Ammon's horn (tissue), 1 donor: ENCODE measurements around the gene CEACAM5.
"Not testable (repeated sequence)": the region's sequence is repeated elsewhere in the genome, so short reads cannot be mapped to it uniquely, and the experiment has no call there.

Experiments
- DNase-seq: peaks from one replicate; pipeline ENCODE4 v3.0.0-alpha.2; 2016; ENCODE audit warnings: low spot score

The CEACAM5 gene

DNA sequence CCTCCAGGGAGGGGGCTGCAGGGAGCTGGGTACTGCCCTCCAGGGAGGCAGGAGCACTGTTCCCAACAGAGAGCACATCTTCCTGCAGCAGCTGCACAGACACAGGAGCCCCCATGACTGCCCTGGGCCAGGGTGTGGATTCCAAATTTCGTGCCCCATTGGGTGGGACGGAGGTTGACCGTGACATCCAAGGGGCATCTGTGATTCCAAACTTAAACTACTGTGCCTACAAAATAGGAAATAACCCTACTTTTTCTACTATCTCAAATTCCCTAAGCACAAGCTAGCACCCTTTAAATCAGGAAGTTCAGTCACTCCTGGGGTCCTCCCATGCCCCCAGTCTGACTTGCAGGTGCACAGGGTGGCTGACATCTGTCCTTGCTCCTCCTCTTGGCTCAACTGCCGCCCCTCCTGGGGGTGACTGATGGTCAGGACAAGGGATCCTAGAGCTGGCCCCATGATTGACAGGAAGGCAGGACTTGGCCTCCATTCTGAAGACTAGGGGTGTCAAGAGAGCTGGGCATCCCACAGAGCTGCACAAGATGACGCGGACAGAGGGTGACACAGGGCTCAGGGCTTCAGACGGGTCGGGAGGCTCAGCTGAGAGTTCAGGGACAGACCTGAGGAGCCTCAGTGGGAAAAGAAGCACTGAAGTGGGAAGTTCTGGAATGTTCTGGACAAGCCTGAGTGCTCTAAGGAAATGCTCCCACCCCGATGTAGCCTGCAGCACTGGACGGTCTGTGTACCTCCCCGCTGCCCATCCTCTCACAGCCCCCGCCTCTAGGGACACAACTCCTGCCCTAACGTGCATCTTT is 7.8 kb upstream of the CEACAM5 start:
- no peak for DNase-seq

DNA sequence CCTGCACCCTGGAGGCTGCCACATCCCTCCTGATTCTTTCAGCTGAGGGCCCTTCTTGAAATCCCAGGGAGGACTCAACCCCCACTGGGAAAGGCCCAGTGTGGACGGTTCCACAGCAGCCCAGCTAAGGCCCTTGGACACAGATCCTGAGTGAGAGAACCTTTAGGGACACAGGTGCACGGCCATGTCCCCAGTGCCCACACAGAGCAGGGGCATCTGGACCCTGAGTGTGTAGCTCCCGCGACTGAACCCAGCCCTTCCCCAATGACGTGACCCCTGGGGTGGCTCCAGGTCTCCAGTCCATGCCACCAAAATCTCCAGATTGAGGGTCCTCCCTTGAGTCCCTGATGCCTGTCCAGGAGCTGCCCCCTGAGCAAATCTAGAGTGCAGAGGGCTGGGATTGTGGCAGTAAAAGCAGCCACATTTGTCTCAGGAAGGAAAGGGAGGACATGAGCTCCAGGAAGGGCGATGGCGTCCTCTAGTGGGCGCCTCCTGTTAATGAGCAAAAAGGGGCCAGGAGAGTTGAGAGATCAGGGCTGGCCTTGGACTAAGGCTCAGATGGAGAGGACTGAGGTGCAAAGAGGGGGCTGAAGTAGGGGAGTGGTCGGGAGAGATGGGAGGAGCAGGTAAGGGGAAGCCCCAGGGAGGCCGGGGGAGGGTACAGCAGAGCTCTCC is 6.9 kb upstream of the CEACAM5 start:
- DNase-seq = no peak

DNA sequence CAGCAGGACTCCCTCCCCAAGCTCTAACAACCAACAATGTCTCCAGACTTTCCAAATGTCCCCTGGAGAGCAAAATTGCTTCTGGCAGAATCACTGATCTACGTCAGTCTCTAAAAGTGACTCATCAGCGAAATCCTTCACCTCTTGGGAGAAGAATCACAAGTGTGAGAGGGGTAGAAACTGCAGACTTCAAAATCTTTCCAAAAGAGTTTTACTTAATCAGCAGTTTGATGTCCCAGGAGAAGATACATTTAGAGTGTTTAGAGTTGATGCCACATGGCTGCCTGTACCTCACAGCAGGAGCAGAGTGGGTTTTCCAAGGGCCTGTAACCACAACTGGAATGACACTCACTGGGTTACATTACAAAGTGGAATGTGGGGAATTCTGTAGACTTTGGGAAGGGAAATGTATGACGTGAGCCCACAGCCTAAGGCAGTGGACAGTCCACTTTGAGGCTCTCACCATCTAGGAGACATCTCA is 6.2 kb upstream of the CEACAM5 start:
- DNase-seq = no peak

DNA sequence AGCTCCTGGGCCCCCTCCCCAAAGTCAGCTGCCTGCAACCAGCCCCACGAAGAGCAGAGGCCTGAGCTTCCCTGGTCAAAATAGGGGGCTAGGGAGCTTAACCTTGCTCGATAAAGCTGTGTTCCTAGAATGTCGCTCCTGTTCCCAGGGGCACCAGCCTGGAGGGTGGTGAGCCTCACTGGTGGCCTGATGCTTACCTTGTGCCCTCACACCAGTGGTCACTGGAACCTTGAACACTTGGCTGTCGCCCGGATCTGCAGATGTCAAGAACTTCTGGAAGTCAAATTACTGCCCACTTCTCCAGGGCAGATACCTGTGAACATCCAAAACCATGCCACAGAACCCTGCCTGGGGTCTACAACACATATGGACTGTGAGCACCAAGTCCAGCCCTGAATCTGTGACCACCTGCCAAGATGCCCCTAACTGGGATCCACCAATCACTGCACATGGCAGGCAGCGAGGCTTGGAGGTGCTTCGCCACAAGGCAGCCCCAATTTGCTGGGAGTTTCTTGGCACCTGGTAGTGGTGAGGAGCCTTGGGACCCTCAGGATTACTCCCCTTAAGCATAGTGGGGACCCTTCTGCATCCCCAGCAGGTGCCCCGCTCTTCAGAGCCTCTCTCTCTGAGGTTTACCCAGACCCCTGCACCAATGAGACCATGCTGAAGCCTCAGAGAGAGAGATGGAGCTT is 4.7 kb upstream of the CEACAM5 start:
- DNase-seq = no peak

DNA sequence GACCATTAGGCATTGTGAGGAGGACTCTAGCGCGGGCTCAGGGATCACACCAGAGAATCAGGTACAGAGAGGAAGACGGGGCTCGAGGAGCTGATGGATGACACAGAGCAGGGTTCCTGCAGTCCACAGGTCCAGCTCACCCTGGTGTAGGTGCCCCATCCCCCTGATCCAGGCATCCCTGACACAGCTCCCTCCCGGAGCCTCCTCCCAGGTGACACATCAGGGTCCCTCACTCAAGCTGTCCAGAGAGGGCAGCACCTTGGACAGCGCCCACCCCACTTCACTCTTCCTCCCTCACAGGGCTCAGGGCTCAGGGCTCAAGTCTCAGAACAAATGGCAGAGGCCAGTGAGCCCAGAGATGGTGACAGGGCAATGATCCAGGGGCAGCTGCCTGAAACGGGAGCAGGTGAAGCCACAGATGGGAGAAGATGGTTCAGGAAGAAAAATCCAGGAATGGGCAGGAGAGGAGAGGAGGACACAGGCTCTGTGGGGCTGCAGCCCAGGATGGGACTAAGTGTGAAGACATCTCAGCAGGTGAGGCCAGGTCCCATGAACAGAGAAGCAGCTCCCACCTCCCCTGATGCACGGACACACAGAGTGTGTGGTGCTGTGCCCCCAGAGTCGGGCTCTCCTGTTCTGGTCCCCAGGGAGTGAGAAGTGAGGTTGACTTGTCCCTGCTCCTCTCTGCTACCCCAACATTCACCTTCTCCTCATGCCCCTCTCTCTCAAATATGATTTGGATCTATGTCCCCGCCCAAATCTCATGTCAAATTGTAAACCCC is 2.8 kb upstream of the CEACAM5 start:
- no peak for DNase-seq

DNA sequence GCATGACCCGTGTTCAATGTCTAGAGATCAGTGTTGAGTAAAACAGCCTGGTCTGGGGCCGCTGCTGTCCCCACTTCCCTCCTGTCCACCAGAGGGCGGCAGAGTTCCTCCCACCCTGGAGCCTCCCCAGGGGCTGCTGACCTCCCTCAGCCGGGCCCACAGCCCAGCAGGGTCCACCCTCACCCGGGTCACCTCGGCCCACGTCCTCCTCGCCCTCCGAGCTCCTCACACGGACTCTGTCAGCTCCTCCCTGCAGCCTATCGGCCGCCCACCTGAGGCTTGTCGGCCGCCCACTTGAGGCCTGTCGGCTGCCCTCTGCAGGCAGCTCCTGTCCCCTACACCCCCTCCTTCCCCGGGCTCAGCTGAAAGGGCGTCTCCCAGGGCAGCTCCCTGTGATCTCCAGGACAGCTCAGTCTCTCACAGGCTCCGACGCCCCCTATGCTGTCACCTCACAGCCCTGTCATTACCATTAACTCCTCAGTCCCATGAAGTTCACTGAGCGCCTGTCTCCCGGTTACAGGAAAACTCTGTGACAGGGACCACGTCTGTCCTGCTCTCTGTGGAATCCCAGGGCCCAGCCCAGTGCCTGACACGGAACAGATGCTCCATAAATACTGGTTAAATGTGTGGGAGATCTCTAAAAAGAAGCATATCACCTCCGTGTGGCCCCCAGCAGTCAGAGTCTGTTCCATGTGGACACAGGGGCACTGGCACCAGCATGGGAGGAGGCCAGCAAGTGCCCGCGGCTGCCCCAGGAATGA is 1.5 kb upstream of the CEACAM5 start:
- DNase-seq = peak; percentile 12

DNA sequence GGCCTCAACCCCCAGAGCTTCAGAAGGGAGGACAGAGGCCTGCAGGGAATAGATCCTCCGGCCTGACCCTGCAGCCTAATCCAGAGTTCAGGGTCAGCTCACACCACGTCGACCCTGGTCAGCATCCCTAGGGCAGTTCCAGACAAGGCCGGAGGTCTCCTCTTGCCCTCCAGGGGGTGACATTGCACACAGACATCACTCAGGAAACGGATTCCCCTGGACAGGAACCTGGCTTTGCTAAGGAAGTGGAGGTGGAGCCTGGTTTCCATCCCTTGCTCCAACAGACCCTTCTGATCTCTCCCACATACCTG is 969 bp upstream of the CEACAM5 start:
- DNase-seq = no peak

DNA sequence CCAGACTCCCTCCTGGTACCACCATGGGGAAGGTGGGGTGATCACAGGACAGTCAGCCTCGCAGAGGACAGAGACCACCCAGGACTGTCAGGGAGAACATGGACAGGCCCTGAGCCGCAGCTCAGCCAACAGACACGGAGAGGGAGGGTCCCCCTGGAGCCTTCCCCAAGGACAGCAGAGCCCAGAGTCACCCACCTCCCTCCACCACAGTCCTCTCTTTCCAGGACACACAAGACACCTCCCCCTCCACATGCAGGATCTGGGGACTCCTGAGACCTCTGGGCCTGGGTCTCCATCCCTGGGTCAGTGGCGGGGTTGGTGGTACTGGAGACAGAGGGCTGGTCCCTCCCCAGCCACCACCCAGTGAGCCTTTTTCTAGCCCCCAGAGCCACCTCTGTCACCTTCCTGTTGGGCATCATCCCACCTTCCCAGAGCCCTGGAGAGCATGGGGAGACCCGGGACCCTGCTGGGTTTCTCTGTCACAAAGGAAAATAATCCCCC is 505 bp upstream of the CEACAM5 start:
- no peak for DNase-seq

DNA sequence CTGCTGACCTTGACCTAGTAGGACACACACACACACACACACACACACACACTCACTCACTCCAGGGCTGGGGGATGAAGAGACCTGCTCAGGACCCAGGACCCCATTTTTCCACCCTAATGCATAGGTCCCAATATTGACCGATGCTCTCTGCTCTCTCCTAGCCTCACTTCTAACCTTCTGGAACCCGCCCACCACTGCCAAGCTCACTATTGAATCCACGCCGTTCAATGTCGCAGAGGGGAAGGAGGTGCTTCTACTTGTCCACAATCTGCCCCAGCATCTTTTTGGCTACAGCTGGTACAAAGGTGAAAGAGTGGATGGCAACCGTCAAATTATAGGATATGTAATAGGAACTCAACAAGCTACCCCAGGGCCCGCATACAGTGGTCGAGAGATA is 1.1 kb downstream of the CEACAM5 start:
- not testable (repeated sequence) for DNase-seq

DNA sequence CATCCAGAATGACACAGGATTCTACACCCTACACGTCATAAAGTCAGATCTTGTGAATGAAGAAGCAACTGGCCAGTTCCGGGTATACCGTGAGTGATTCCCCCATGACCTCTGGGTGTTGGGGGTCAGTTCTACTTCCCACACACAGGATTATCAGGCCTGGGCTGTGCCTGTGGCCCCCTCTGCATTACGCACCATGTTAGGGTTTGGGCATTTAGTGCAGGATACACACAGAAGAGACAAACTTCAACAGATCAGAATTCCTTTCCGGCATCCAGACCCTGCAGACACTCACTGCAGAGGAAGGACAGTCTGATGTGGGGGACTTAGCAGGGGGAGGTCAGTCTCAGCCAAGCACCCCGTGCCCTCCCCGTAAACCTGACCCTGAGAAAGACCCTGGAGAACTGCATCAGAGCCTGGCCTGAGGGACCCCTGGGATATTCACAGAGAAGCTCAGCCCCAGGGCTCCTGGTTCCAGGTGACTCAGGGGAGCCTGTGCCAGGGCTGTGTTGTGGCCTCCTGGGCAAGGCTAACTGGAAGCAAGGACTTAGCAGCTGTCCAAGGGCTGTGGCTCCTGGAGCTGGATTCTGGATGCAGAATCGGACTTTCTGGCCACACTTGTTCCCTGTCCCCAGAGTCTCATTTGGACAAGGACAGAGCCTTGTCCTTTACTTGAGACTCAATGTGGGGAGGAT is 1.7 kb downstream of the CEACAM5 start:
- DNase-seq = no peak

DNA sequence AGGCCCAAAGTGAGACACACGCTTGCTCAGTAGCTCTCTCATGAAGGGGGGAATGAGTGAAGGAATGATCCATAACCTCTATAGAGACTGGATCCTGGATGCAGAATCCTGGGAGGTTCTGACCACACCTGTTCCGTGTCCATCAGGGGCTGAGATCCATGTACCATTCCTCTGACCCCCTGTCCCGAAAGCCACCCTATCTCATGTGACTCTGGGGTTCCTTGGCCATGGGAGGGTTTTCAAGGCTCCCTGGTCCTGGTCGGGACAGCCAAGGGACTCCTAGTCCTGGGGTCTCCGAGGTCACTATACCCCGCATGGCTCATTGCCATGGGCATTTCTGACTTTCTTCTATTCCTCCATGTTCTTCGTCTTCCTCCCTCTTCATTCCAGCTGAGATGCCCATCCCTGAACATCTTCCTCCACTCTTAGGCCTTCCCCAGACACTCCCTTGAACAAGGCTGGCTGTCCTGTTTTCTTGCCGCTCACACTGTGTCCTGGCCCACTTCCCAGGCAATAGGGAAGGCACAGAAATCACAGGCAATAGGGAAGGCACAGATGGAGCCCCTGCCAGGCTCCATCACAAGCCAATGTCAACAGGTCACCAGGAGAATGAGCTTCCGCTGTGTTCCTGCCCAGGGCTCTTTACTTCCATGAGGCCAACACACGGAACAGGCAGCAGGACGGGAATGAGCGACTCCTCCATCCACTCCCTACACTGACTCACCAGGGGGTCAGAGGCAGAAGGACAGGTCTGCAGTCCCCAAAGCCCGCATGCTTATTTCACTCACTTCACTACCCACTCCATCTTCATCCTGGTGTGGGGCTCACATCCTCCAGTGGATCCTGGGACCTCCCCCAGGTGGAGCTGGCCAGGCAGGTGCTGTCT is 3.2 kb downstream of the CEACAM5 start:
- DNase-seq = no peak

DNA sequence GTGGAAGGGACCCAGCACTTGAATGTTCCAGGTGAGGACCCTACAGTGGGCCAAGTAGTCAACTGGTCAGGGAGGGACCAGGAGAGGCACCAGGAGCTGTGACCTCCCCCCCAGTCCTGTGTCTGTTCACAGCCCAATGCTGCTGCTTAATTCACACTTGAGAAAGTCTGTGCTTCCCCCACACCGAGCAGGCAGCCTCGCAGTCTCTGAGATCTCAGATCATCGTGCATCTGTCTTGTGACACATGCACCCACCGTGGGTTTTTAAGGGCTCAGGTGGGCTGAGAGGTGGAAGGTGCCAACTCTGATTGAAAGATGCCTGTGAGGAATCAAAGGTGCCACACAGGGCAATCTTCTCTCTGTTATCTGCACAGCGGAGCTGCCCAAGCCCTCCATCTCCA is 6.2 kb downstream of the CEACAM5 start:
- DNase-seq = no peak

DNA sequence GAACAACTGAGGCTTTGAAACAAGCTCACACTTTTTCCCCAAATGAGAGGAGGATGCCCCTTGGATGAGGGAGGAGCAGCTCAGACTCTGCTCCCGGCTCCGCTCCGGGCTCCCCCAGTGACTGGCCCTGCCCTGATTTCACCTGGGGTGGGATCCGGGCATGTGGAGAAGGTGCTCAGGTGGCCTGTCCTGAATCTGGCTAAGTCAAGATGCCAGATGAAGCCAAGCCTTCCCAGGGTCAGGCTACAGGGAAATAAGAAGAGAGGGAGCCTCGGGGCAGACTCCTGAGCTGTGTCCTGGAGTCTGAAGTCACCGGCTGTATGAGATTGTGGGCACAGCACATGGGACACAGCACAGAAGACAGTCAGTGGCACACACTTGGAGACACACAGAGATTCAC is 10.3 kb downstream of the CEACAM5 start:
- DNase-seq = no peak

DNA sequence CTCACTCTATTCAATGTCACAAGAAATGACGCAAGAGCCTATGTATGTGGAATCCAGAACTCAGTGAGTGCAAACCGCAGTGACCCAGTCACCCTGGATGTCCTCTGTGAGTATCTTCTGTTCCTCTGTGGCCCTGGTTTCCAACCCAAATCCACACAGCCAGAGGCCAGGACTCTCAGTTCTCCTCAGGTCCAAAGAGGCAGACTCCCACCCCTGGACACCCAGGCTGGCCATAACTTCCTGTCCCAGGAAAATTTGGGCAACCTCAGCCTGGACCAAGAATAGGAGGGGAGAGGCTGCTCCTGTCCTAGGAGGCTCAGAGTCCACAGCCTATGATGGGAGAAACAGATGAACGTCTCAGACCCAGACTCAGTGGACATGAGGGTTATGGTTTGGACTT is 11.7 kb downstream of the CEACAM5 start:
- no peak for DNase-seq

DNA sequence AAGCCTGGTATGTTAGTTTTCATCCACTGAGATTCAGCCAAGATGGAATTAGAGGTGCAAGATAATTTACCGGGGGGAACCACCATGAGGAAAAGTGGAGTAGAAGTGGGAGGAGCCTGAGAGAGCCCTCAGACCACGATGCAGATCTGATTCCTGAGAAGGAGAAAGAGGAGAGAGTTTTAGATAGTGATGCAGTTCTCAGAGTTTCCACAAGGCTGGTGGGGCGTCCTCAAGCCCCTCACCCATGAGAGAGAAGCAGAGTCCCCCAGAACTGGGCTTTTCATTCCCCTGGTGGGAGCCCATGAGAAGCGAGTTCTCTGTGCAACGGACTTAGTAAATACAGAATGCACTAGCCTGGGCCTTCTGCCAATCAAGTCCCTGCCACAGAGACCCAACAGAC is 18.1 kb downstream of the CEACAM5 start:
- DNase-seq = no peak

DNA sequence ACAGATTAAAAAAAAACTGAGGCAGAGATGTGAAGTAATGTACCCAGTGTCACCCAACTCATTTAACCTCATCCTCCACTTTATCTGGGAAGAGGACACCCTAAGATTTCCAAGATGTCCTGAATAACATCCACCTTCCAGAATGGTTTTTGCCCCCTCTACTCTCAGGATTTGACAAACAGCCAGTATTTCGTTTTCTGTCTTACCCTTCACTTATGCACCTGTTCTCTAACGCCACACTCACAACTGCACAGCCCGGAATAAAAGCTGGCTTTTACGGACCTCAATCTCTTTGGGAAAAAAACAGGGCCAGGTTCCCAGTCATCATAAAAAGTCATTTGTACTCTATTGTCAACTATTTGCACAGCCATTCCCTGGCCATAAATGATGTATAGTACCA is 25.7 kb downstream of the CEACAM5 start:
- DNase-seq = no peak

DNA sequence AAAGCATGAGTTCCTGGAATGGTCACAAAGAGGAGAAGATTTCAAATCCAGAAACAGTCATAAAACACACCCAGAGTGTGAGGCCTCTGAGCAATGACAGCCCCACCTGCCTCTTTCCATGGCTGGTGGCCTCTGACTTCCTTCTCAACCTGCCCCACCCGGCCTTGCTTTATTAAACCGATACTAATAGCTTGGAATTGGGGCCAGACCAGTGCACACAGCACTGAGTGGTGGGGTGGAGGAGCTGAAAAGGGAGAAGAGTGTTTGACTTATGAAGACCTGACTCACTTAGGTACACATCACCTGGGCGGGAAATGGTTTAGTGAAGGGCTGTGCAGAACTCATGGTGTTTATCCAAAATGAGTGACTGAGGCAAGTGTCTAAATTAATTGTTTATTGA is 26.2 kb downstream of the CEACAM5 start:
- no peak for DNase-seq

DNA sequence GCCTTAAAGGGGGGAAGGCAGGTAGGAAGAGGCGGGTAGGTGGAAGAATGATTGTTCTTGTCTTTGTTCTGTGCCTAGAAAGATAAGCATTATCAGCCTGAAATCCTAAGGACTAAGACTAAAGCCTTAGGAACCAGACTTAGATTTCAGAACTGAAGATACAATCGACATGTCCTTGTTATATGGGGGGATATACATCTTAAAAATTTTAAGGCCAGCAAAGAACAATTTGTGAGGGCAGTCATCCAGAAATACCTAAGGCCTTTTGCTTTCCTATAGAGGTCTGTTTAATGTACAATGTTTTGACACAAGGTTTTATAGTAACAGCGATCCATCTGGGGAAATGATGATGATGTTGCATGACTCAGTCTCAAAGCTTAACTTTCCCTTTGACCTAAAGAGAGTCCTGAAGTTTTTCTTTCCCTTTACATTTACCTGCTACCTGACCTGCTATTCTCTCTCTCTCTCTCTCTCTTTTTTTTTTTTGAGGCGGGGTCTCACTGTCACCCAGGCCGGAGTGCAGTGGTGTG is 26.7 kb downstream of the CEACAM5 start:
- DNase-seq = no peak

DNA sequence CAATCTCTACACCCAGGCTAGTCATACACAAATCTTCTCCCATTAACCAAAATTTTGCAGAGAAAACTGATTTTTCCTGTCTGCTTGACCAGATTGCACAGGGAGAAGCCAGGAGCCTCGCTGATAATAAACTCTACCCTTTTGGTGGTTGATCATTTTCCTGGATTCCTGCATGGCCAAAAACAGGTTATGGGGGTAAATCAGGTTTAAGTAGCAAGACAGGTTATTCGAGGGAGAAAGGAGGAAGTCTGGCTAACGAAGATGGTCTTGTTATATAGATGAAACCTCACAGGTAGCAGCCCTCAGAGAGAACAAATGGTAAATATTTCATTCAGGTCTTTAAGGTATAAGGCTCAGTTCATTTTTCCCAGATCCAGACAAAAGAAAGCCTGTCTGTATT is 30.9 kb downstream of the CEACAM5 start:
- DNase-seq = no peak
